ENCODE measurements around the gene SIX2. TPM values are rescaled to one million over a fixed set of nuclear protein-coding genes. Genes with fewer than 3 reads are reported as not detected.

The SIX2 gene
- total and polyA plus RNA-seq, 2 of the 8 experiments (the other 6 are each of a cell fraction or from before 2014, with no cell fraction given): 0.47 to 1.0 TPM

DNA sequence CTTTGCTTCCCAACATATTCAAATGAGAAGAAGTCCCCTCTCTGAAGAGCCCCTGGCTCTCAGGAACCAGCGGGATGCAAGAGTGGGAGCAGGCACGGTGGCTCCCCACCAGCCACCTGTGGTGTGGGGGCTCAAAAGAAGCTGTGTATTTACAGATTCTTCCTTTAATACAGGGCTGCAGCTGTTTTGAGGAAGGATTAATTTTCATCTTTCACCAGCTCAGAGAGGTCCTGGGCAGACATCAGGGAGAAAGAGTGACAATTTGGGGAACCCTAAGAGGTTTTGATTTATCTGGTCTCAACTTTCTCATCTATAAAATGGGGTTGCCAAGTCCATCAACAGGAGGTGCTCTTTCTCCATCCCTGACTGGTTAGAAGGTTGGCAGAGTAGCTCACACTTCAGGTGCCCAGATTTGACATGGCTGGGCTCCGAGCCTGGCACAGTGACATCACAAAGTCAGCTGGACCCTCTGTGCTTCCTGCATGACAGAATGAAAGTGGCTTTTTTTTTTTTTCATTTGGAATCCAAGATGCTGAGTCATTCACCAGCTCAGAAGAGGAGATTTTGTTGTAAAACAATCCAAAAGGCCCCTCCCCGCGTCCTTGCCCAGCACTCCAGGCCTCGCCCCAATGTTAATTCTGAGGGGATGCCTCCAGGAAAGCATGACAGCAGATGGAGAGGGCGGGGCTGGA, 15.5 kb upstream of the SIX2 start (continued):
- TF ChIP-seq, protein P1, sequence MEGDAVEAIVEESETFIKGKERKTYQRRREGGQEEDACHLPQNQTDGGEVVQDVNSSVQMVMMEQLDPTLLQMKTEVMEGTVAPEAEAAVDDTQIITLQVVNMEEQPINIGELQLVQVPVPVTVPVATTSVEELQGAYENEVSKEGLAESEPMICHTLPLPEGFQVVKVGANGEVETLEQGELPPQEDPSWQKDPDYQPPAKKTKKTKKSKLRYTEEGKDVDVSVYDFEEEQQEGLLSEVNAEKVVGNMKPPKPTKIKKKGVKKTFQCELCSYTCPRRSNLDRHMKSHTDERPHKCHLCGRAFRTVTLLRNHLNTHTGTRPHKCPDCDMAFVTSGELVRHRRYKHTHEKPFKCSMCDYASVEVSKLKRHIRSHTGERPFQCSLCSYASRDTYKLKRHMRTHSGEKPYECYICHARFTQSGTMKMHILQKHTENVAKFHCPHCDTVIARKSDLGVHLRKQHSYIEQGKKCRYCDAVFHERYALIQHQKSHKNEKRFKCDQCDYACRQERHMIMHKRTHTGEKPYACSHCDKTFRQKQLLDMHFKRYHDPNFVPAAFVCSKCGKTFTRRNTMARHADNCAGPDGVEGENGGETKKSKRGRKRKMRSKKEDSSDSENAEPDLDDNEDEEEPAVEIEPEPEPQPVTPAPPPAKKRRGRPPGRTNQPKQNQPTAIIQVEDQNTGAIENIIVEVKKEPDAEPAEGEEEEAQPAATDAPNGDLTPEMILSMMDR (IDR thresholded peaks at IDR 0.05; ENCODE audit: control extremely low read depth in 1 of 3, insufficient read depth in 1 of 3, low read depth in 1 of 3, low read length in 3 of 3): peak in 1 of 3 experiments; percentile 16; a peak in 1 of 4 replicates
- no peak for TF ChIP-seq ASH2L (IDR thresholded peaks at IDR 0.05; ENCODE audit: low read length)
- TF ChIP-seq KDM4A (IDR thresholded peaks at IDR 0.05; ENCODE audit: low read depth, low read length, severe bottlenecking): no peak
- TF ChIP-seq MAFK (IDR thresholded peaks at IDR 0.05; ENCODE audit: low read depth, low read length): 0 out of 2 replicates have a peak, but pooled peaks have one; percentile 31
- TF ChIP-seq SUZ12 (IDR thresholded peaks at IDR 0.05; ENCODE audit: low read length): no peak
- TF ChIP-seq CBX8 (IDR thresholded peaks at IDR 0.05; ENCODE audit: borderline replicate concordance, low read depth, low read length): no peak
- peak; percentile 41 to 43; a peak in 3 of 4 replicates for TF ChIP-seq RAD21 (IDR thresholded peaks at IDR 0.05 in 1 of 2, conservative IDR thresholded peaks at IDR 0.05 in 1 of 2; ENCODE audit: low read depth in 2 of 2, low read length in 2 of 2)
- TF ChIP-seq KDM1A (IDR thresholded peaks at IDR 0.05; ENCODE audit: borderline replicate concordance, low read length): peak; percentile 79; the same call in 1 of the 2 replicates
- TF ChIP-seq EZH2 (IDR thresholded peaks at IDR 0.05; ENCODE audit: low read depth, low read length, severe bottlenecking): no peak
